ENCODE data around the gene TMEM170A. TPM values are rescaled to one million over a fixed set of nuclear protein-coding genes. Genes with fewer than 3 reads are reported as not detected.

Gene TMEM170A
- total and polyA plus RNA-seq, 2 donors (not counting 1 experiment from before 2014, with no cell fraction given), result 21.8 to 37.9 TPM

DNA sequence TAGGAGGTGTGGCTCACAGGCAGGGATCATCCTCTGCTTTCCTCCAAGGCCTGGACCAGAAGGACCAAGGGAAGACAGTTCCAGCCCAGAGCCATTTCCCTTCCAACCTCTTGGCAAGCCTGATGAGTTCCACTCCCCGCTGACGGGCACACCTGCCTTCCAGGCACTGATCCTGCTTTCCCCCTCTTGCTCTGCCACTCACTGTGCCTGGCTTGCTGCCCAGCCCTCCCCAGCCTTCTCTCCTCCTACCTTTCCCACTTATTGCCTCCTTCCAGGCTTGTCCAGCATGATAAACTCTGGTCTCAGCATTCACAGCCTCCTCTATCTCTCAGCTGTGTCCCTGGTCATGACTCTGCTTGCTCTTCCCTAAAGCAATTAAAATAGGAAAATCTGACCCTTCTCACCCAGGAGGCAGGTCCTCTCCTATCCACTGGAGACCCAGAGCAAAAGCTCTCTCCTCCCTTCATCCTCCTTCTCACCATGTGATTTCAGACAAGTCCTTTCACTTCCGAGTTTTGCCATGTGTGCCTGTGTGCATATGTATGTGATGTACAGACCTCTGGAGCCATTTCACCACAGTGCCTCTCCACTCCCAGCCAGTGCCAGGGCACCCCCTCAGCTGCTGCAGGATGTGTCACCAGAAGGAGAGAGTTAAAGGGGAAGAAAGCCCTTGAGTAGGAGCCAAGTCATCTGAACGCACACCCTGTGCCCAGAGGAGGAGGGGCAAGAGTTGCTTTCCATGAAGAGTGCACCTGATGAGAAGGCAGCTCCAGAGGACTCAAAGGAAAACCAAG, 13.4 kb upstream of the TMEM170A start:
- DNase-seq (no peak), ATAC-seq (ENCODE audit: low read depth) (no peak)
- Histone ChIP-seq H3K4me1 (ENCODE audit: control insufficient read depth in 2 of 2, insufficient read depth in 2 of 2, low read length in 2 of 2) (no peaks in the 10 kb centered on the region), H3K9ac (ENCODE audit: low read length) (no peak overlapping the region), H3K27ac (ENCODE audit: low read length in 2 of 2) (no peak overlapping the region), H3K79me2 (ENCODE audit: control insufficient read depth, insufficient read depth, low read length) (no peaks in the 10 kb centered on the region), H3K27me3 (replicated peaks in 1 of 4; ENCODE audit: control extremely low read depth in 1 of 4, control insufficient read depth in 3 of 4, insufficient read depth in 4 of 4, low read length in 3 of 4) (no peaks in the 10 kb centered on the region), H3K4me3 (ENCODE audit: control extremely low read depth in 1 of 5, extremely low read depth in 1 of 5, insufficient read depth in 1 of 5, low read depth in 2 of 5, low read length in 4 of 5) (no peak overlapping the region), H3K36me3 (replicated peaks in 1 of 2; ENCODE audit: control extremely low read depth in 1 of 2, control insufficient read depth in 1 of 2, extremely low read depth in 1 of 2, insufficient read depth in 2 of 2, low read length in 1 of 2) (no peaks in the 10 kb centered on the region), H3K4me2 (replicated peaks; ENCODE audit: low read depth, low read length, poor library complexity, severe bottlenecking) (no peak overlapping the region), H3K9me3 (ENCODE audit: control extremely low read depth in 1 of 3, control insufficient read depth in 2 of 3, insufficient read depth in 1 of 3, low read length in 2 of 3) (no peaks in the 10 kb centered on the region), H2AFZ (ENCODE audit: insufficient read depth, low read depth, low read length, poor library complexity, severe bottlenecking) (no peak overlapping the region), H4K20me1 (ENCODE audit: control insufficient read depth, insufficient read depth, low read length, poor library complexity, severe bottlenecking) (no peaks in the 10 kb centered on the region)
- 26% methylated on average over 3 of the region's 4 CpGs for WGBS (ENCODE audit: insufficient coverage)
- Mint-ChIP-seq H3K4me3 (no peak overlapping the region), H3K9me3 (ENCODE audit: insufficient read depth) (no peaks in the 10 kb centered on the region), H3K27me3 (peaks cover 7% of the 10 kb centered on the region), H3K27ac (no peak overlapping the region), H3K4me1 (peaks cover 2% of the 10 kb centered on the region)
- CTCF ChIA-PET, result interaction anchor here (0.7 to 1.3 kb wide), 3 partner anchors 26 to 245 kb away, joined by 3 read pairs; partner anchors contain the start of gene CFDP1
- POLR2A ChIA-PET, result no interaction called here
- no peak for TF ChIP-seq EZH2 (IDR thresholded peaks at IDR 0.05; ENCODE audit: borderline replicate concordance, insufficient read depth, low read depth, low read length, poor library complexity, severe bottlenecking)
- TF ChIP-seq, protein P1, sequence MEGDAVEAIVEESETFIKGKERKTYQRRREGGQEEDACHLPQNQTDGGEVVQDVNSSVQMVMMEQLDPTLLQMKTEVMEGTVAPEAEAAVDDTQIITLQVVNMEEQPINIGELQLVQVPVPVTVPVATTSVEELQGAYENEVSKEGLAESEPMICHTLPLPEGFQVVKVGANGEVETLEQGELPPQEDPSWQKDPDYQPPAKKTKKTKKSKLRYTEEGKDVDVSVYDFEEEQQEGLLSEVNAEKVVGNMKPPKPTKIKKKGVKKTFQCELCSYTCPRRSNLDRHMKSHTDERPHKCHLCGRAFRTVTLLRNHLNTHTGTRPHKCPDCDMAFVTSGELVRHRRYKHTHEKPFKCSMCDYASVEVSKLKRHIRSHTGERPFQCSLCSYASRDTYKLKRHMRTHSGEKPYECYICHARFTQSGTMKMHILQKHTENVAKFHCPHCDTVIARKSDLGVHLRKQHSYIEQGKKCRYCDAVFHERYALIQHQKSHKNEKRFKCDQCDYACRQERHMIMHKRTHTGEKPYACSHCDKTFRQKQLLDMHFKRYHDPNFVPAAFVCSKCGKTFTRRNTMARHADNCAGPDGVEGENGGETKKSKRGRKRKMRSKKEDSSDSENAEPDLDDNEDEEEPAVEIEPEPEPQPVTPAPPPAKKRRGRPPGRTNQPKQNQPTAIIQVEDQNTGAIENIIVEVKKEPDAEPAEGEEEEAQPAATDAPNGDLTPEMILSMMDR (IDR thresholded peaks at IDR 0.05), result no peak
- intact Hi-C loops (cut with micrococcal nuclease), result no loop called here

GRCh38 chr16:75476817-75477216, 12.3 kb upstream of the TMEM170A start:
- intact Hi-C loops (cut with micrococcal nuclease), result no loop called here
- no peaks in the 10 kb centered on the region for H3K36me3 ChIP-seq (replicated peaks in 1 of 2; ENCODE audit: control extremely low read depth in 1 of 2, control insufficient read depth in 1 of 2, extremely low read depth in 1 of 2, insufficient read depth in 2 of 2, low read length in 1 of 2)
- H3K4me2 ChIP-seq (replicated peaks; ENCODE audit: low read depth, low read length, poor library complexity, severe bottlenecking), result no peak overlapping the region
- DNase-seq (no peak), ATAC-seq (ENCODE audit: low read depth) (no peak)
- ChIA-PET POLR2A (interaction anchor here (0.7 kb wide), 1 partner anchor 271 kb away, joined by 3 read pairs; no protein-coding TSS in a partner anchor), CTCF (interaction anchor here (0.7 to 1.1 kb wide), 2 partner anchors 27 to 43 kb away, joined by 3 read pairs; partner anchors contain the start of gene CFDP1)
- H3K79me2 ChIP-seq (ENCODE audit: control insufficient read depth, insufficient read depth, low read length), result no peaks in the 10 kb centered on the region
- TF ChIP-seq, protein P1 (IDR thresholded peaks at IDR 0.05), result no peak
- TF ChIP-seq EZH2 (IDR thresholded peaks at IDR 0.05; ENCODE audit: borderline replicate concordance, insufficient read depth, low read depth, low read length, poor library complexity, severe bottlenecking), result no peak
- no peaks in the 10 kb centered on the region for H3K9me3 ChIP-seq (ENCODE audit: control extremely low read depth in 1 of 3, control insufficient read depth in 2 of 3, insufficient read depth in 1 of 3, low read length in 2 of 3)
- Mint-ChIP-seq H3K27me3 (peaks cover 7% of the 10 kb centered on the region), H3K9me3 (ENCODE audit: insufficient read depth) (no peaks in the 10 kb centered on the region), H3K4me1 (peaks cover 2% of the 10 kb centered on the region), H3K27ac (no peak overlapping the region), H3K4me3 (no peak overlapping the region)
- H3K9ac ChIP-seq (ENCODE audit: low read length), result no peak overlapping the region
- no peak overlapping the region for H2AFZ ChIP-seq (ENCODE audit: insufficient read depth, low read depth, low read length, poor library complexity, severe bottlenecking)
- H4K20me1 ChIP-seq (ENCODE audit: control insufficient read depth, insufficient read depth, low read length, poor library complexity, severe bottlenecking), result no peaks in the 10 kb centered on the region
- no peak overlapping the region for H3K4me3 ChIP-seq (ENCODE audit: control extremely low read depth in 1 of 5, extremely low read depth in 1 of 5, insufficient read depth in 1 of 5, low read depth in 2 of 5, low read length in 4 of 5)
- H3K27me3 ChIP-seq (replicated peaks in 1 of 4; ENCODE audit: control extremely low read depth in 1 of 4, control insufficient read depth in 3 of 4, insufficient read depth in 4 of 4, low read length in 3 of 4), result no peaks in the 10 kb centered on the region
- H3K4me1 ChIP-seq (ENCODE audit: control insufficient read depth in 2 of 2, insufficient read depth in 2 of 2, low read length in 2 of 2), result no peaks in the 10 kb centered on the region
- WGBS (ENCODE audit: insufficient coverage), result 70% methylated on average over 3 of the region's 8 CpGs
- H3K27ac ChIP-seq (ENCODE audit: low read length in 2 of 2), result no peak overlapping the region

Measured in B cell (primary cell).